Transverse colon (tissue), 4 donors: ENCODE results near the gene TRUB2. TPM values are rescaled to one million over a fixed set of nuclear protein-coding genes. Genes with fewer than 3 reads are reported as not detected.

Source experiments
- DNase-seq: peaks from one replicate; pipeline ENCODE4 v3.0.0-alpha.2; 2019
- H3K27ac ChIP-seq, 4 donors: fragments of 200-600 bp; sonication (generic); 2 replicates each; pipeline ENCODE4 v1.5.1; 2016 to 2018; ENCODE audit warnings: inconsistent platforms in 4 of 4
- H3K27me3 ChIP-seq: fragments of 200-600 bp; sonication (generic); 2 replicates; pipeline ENCODE4 v1.5.1; 2017; ENCODE audit warnings: inconsistent platforms
- H3K36me3 ChIP-seq, 4 donors: fragments of 200-600 bp; sonication (generic); 2 replicates each; pipeline ENCODE4 v1.5.1; 2017 to 2019; ENCODE audit warnings: inconsistent platforms in 4 of 4
- H3K4me1 ChIP-seq, 4 donors: fragments of 200-600 bp; sonication (generic); 2 replicates each; pipeline ENCODE4 v1.5.1; 2017 to 2020; ENCODE audit warnings: inconsistent platforms in 4 of 4
- H3K4me3 ChIP-seq, 4 donors: fragments of 200-600 bp; sonication (generic); 1 replicate in 1 of 4; 2 replicates in 3 of 4; pipeline versions ENCODE4 v1.5.1 to v1.6.1; 2017 to 2019; ENCODE audit warnings: inconsistent platforms in 4 of 4
- H3K9me3 ChIP-seq, 2 donors: fragments of 200-600 bp; sonication (generic); 2 replicates each; pipeline ENCODE4 v1.5.1; 2017 to 2019; ENCODE audit warnings: inconsistent platforms in 2 of 2
- EP300 ChIP-seq: sonication (generic); formaldehyde crosslinking; IDR thresholded peaks from one replicate; pipeline ENCODE4 v1.6.1; 2017; ENCODE audit warnings: antibody characterized with exemption, low read depth
- POLR2A ChIP-seq: fragments of 450-650 bp; IDR thresholded peaks from one replicate; pipeline ENCODE4 v1.6.1; 2016; ENCODE audit warnings: antibody characterized with exemption, mild to moderate bottlenecking, moderate library complexity
- POLR2AphosphoS5 ChIP-seq, 3 donors: sonication (generic); formaldehyde crosslinking; IDR thresholded peaks; one replicate each; pipeline ENCODE4 v1.6.1; 2016; ENCODE audit warnings: antibody characterized with exemption in 3 of 3
- WGBS, 2 donors: methylation state at CpG; one replicate each; pipeline ENCODE4 v1.1.5; 2018; ENCODE audit warnings: low coverage in 1 of 2; 5-methylcytosine and 5-hydroxymethylcytosine counted together
- in situ Hi-C, 4 donors: fragments of 200-750 bp; cut with MboI; loops; one replicate each; pipeline versions ENCODE4 v1.15.0 to v1.15.1; 2017; ENCODE audit warnings: low sequenced_read_pairs in 3 of 4, low pct_ligation_motif_present in 1 of 4, low pct_unique_long_range_greater_than_20kb in 1 of 4
- intact Hi-C: fragments of 100-400 bp; cut with DNase I; formaldehyde crosslinking; loops from one replicate; pipeline ENCODE4 v1.15.1; 2023; ENCODE audit warnings: low total_unique reads
- total RNA-seq, 4 donors: library from RNA; depleted of rRNA; stranded (reverse); fragments of >200 nt; gene quantifications; one replicate each; pipeline ENCODE4 v1.1.0, GENCODE V29; 2016
- TF ChIP-seq, protein P1 (sequence below), 5 experiments: fragments of 200-600 bp in 3 of 5; fragments of 450-650 bp in 2 of 5; sonication (generic) in 3 of 5; IDR thresholded peaks; 1 replicate in 2 of 5; 2 replicates in 3 of 5; pipeline ENCODE4 v1.5.1; 2016 to 2017; ENCODE audit warnings: antibody characterized with exemption in 5 of 5, inconsistent platforms in 3 of 5, mild to moderate bottlenecking in 2 of 5, moderate library complexity in 1 of 5

TRUB2 gene
- total RNA-seq, 4 donors from 2014 or later = 6.0 to 47.0 (median 12.5) TPM

DNA sequence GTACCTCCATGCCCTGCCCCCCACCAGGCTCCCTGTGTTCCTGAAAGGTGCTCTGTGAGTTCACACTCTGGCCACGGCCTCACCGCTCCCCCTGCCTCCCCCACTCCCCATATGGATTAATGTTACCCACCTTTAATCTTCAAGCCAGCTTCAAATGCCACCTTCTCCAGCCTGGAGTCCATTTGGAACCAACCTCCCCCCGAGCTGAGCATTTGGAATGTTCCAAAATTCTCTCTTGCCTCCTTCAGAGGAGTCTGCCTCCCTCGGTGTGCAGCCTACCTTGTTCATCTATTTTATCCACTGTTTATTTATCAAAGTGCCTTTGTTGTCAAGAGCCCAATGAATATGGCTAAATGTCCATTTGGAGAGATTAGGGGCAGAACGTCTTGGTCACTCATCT is 50.7 kb downstream of the TRUB2 start:
- TF ChIP-seq, protein P1, sequence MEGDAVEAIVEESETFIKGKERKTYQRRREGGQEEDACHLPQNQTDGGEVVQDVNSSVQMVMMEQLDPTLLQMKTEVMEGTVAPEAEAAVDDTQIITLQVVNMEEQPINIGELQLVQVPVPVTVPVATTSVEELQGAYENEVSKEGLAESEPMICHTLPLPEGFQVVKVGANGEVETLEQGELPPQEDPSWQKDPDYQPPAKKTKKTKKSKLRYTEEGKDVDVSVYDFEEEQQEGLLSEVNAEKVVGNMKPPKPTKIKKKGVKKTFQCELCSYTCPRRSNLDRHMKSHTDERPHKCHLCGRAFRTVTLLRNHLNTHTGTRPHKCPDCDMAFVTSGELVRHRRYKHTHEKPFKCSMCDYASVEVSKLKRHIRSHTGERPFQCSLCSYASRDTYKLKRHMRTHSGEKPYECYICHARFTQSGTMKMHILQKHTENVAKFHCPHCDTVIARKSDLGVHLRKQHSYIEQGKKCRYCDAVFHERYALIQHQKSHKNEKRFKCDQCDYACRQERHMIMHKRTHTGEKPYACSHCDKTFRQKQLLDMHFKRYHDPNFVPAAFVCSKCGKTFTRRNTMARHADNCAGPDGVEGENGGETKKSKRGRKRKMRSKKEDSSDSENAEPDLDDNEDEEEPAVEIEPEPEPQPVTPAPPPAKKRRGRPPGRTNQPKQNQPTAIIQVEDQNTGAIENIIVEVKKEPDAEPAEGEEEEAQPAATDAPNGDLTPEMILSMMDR (IDR thresholded peaks at IDR 0.05) = no peak
- TF ChIP-seq POLR2A (no peak), EP300 (no peak), POLR2AphosphoS5 (IDR thresholded peaks at IDR 0.05) (no peak)
- WGBS, 2 donors = 70 to 78% methylated on average over 3 to 5 of the region's 5 CpGs
- intact Hi-C loops (no loop called here), in situ Hi-C loops (no loop called here)
- H3K4me3 ChIP-seq = no peak overlapping the region
- H3K9me3 ChIP-seq = no peaks in the 10 kb centered on the region
- DNase-seq = no peak
- no peaks in the 10 kb centered on the region for H3K27me3 ChIP-seq
- H3K4me1 ChIP-seq = peaks cover 0 to 15% (median 14%) of the 10 kb centered on the region in 4 donors
- peaks cover 0 to 16% (median 9%) of the 10 kb centered on the region in 4 donors for H3K36me3 ChIP-seq
- no peak overlapping the region for H3K27ac ChIP-seq

DNA sequence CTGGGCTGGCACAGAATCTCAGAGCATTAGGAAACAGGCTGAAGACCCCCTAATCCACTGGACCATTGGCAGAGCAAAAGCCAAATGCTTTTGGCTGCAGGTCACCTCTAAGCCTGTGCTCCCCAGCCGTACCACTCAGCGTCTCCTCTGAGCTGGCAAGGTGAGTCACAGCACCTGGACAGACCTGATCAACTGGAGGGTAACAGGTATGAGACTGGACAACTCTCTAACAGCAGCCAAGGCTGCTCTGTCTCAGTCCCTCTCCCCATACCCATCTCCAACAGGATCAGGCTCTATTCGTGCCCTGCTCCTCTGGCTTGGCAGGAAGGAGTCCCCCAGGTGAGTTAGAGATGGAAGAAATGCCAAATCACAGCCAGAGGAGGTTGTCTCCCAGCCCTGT is 51.1 kb downstream of the TRUB2 start:
- H3K27ac ChIP-seq = no peak overlapping the region
- no peak overlapping the region for H3K4me3 ChIP-seq
- WGBS, 2 donors = 85 to 100% methylated on average over 1 to 3 of the region's 3 CpGs
- in situ Hi-C loops (no loop called here), intact Hi-C loops (no loop called here)
- TF ChIP-seq POLR2A (no peak), EP300 (no peak), POLR2AphosphoS5 (IDR thresholded peaks at IDR 0.05) (no peak)
- TF ChIP-seq, protein P1 (IDR thresholded peaks at IDR 0.05) = no peak
- H3K36me3 ChIP-seq = peaks cover 0 to 17% (median 9%) of the 10 kb centered on the region in 4 donors
- no peak for DNase-seq
- peaks cover 0 to 15% (median 13%) of the 10 kb centered on the region in 4 donors for H3K4me1 ChIP-seq
- no peaks in the 10 kb centered on the region for H3K27me3 ChIP-seq
- no peaks in the 10 kb centered on the region for H3K9me3 ChIP-seq

DNA sequence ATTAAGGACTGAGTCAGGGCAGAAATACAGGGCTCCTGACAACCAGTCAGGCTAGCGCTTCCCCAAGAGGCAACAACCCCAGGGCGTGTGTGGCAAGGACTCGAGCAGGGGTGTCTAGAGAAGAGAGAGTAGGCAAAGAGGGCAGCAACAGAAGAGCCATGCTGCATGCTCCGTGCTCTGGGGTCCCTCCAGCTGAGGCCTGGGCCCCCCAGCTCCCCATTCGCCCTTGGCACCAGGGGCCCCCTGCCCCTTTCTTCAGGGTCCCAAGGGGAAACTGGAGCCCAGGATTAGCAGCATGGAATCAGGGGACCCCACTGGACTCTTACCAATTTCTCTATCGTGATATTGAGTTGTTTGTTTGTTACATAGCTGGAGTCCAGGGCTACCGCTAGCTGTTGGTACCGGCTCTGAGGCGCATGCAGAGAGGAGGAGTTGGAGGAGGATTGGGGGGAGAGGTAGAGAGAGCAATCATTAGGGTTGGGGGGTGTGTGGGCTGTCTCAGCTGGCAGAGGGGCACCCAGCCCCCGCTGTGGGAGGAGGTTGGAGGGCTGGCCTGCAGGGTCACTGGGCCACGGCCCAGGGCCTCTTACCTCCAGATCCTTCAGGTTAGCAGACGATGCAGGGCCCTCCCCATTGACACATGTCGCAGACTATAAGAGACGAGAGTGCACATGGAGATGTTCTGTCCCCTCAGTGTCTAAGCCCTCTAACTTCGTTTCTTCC is 55.2 kb downstream of the TRUB2 start:
- Histone ChIP-seq H3K4me1 (no peaks in the 10 kb centered on the region), H3K36me3 (peaks cover 0 to 29% (median 7%) of the 10 kb centered on the region in 4 donors), H3K27me3 (no peaks in the 10 kb centered on the region), H3K9me3 (no peaks in the 10 kb centered on the region), H3K4me3 (no peak overlapping the region), H3K27ac (no peak overlapping the region)
- 90 to 93% methylated on average over 6 to 15 of the region's 15 CpGs for WGBS, 2 donors
- no peak for DNase-seq
- TF ChIP-seq POLR2AphosphoS5 (IDR thresholded peaks at IDR 0.05) = no peak
- TF ChIP-seq, protein P1 (IDR thresholded peaks at IDR 0.05) = no peak
- TF ChIP-seq POLR2A = no peak
- no peak for TF ChIP-seq EP300
- intact Hi-C loops = no loop called here
- in situ Hi-C loops = no loop called here

DNA sequence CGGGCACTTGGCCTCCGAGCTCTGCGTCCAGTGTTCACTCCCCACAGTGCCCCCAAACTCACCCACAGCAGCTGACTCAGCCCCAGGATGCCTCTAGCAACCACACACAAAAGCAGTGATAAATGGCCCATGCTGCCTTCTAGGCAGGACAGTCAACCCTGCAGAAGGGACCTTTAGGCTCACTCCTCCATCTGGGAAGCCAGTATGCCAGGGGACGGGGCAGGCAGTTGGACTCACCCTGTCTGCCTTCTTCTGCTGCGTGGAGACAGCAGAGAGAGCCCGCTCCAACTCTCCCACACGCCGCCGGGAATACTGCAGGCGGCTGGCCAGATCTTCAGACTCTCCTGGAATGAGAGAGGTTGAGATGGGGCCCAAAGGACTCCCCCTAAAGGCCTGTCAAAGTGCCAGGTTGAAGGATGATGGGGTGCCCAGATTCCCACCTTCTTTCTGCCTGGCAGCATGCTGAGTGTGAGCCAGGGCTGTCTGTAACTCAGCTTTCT is 56.8 kb downstream of the TRUB2 start:
- H3K4me3 ChIP-seq = no peak overlapping the region
- TF ChIP-seq, protein P1 (IDR thresholded peaks at IDR 0.05) = no peak
- TF ChIP-seq POLR2AphosphoS5 (IDR thresholded peaks at IDR 0.05) (no peak), POLR2A (no peak), EP300 (no peak)
- H3K27ac ChIP-seq = no peak overlapping the region
- no peak for DNase-seq
- H3K4me1 ChIP-seq = no peaks in the 10 kb centered on the region
- peaks cover 0 to 44% (median 15%) of the 10 kb centered on the region in 4 donors for H3K36me3 ChIP-seq
- WGBS, 2 donors = 94 to 100% methylated on average over 3 to 10 of the region's 10 CpGs
- H3K27me3 ChIP-seq = no peaks in the 10 kb centered on the region
- in situ Hi-C loops = no loop called here
- H3K9me3 ChIP-seq = no peaks in the 10 kb centered on the region
- intact Hi-C loops = no loop called here
